Daoy (cell line): Measurements from ENCODE around the gene BIN1. TPM values are rescaled to one million over a fixed set of nuclear protein-coding genes. Genes with fewer than 3 reads are reported as not detected.

Experiments used
- DNase-seq: peaks from one replicate; pipeline ENCODE4 v3.0.0-alpha.2; 2015; ENCODE audit warnings: low read depth
- total RNA-seq: library from RNA; depleted of rRNA; stranded (reverse); fragments of >200 nt; shearing (Covaris generic); gene quantifications from 2 replicates; pipeline ENCODE4 v1.2.3, GENCODE V29; 2014

BIN1 gene
- total RNA-seq, 1 experiment from 2014 or later: 74.2 TPM

- DNase-seq: no peak
These were observed 16.5 kb downstream of the BIN1 start for GRCh38 chr2:127090281-127091120.

GRCh38 chr2:127089478-127090235 lies 17.3 kb downstream of the BIN1 start:
- DNase-seq: no peak

GRCh38 chr2:127088706-127089105 lies 18.2 kb downstream of the BIN1 start:
- DNase-seq: no peak

- no peak for DNase-seq
These were observed 19.0 kb downstream of the BIN1 start for GRCh38 chr2:127087791-127088495.

- peak; percentile 84 for DNase-seq
These were observed 19.8 kb downstream of the BIN1 start for GRCh38 chr2:127086990-127087790.

- DNase-seq: no peak
These were observed 21.7 kb downstream of the BIN1 start for GRCh38 chr2:127085317-127085681.

GRCh38 chr2:127084611-127085316 lies 22.2 kb downstream of the BIN1 start:
- peak; percentile 35 for DNase-seq

GRCh38 chr2:127083819-127084503 lies 23.0 kb downstream of the BIN1 start:
- peak; percentile 61 for DNase-seq

GRCh38 chr2:127082974-127083373 lies 24.0 kb downstream of the BIN1 start:
- DNase-seq: no peak

GRCh38 chr2:127081826-127082633 lies 24.9 kb downstream of the BIN1 start:
- no peak for DNase-seq

- peak; percentile 58 for DNase-seq
These were observed 25.8 kb downstream of the BIN1 start for GRCh38 chr2:127080938-127081755.

- no peak for DNase-seq
These were observed 26.6 kb downstream of the BIN1 start for GRCh38 chr2:127080226-127080937.

- no peak for DNase-seq
These were observed 27.5 kb downstream of the BIN1 start for GRCh38 chr2:127079358-127079920.

- DNase-seq: peak; percentile 25
These were observed 28.2 kb downstream of the BIN1 start for GRCh38 chr2:127078666-127079270.

- DNase-seq: no peak
These were observed 28.9 kb downstream of the BIN1 start for GRCh38 chr2:127078028-127078427.

- no peak for DNase-seq
These were observed 30.0 kb downstream of the BIN1 start for GRCh38 chr2:127076924-127077323.

GRCh38 chr2:127076290-127076689 lies 30.7 kb downstream of the BIN1 start:
- no peak for DNase-seq
